ENCODE measurements around the gene CDK14. TPM values are rescaled to one million over a fixed set of nuclear protein-coding genes. Genes with fewer than 3 reads are reported as not detected.
"Not testable (repeated sequence)": the region's sequence is repeated elsewhere in the genome, so short reads cannot be mapped to it uniquely, and the experiment has no call there.

Gene CDK14
- total RNA-seq, 5 donors from 2014 or later (not counting 1 experiment from before 2014, with no cell fraction given) = 0.86 to 6.6 (median 1.6) TPM

DNA sequence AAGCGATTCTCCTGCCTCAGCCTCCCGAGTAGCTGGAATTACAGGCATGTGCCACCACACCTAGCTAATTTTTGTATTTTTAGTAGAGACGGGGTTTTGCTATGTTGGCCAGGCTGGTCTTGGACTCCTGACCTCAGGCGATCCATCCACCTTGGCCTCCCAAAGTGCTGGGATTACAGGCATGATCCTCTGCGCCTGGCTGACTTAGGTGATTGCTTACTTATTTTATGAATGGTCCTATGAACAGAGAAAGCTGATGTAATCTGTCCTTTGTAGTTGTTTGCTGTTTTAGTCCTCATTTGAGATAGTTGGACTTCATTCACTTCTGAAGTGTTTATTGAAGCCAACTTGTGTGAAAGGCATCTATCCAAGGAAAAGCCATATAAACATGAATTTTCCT is 173.4 kb downstream of the CDK14 start:
- H3K4me1 ChIP-seq (ENCODE audit: control insufficient read depth in 1 of 2, extremely low read depth in 1 of 2, insufficient read depth in 2 of 2, low read length in 2 of 2); ATAC-seq (replicated peaks in 1 of 4); H3K4me1 Mint-ChIP-seq; H3K27me3 ChIP-seq (replicated peaks in 1 of 2; ENCODE audit: control insufficient read depth in 2 of 2, extremely low read depth in 1 of 2, insufficient read depth in 2 of 2, low read length in 1 of 2); H3K4me3 ChIP-seq (ENCODE audit: control insufficient read depth in 1 of 2, extremely low read depth in 1 of 2, low read length in 1 of 2); H3K9me3 ChIP-seq; H3K36me3 ChIP-seq (ENCODE audit: control insufficient read depth in 2 of 2, extremely low read depth in 1 of 2, insufficient read depth in 1 of 2, low read length in 1 of 2); H3K4me3 Mint-ChIP-seq; DNase-seq; H3K27me3 Mint-ChIP-seq; H3K27ac ChIP-seq (ENCODE audit: low read length); H3K27ac Mint-ChIP-seq; H3K36me3 Mint-ChIP-seq: not testable (repeated sequence)
- CTCF ChIA-PET = interaction anchor here in 1 of 2 donors (0.6 kb wide), 1 partner anchor 10 kb away, joined by 5 read pairs; no protein-coding TSS in a partner anchor
- 100% methylated on average over 2 of the region's 5 CpGs for WGBS (ENCODE audit: insufficient coverage)
- H3K9me3 Mint-ChIP-seq = peaks cover 4 to 10% (median 8%) of the 10 kb centered on the region in 3 donors
- POLR2A ChIA-PET = interaction anchor here in 1 of 2 donors (0.6 kb wide), 1 partner anchor 151 kb away, joined by 4 read pairs; no protein-coding TSS in a partner anchor

DNA sequence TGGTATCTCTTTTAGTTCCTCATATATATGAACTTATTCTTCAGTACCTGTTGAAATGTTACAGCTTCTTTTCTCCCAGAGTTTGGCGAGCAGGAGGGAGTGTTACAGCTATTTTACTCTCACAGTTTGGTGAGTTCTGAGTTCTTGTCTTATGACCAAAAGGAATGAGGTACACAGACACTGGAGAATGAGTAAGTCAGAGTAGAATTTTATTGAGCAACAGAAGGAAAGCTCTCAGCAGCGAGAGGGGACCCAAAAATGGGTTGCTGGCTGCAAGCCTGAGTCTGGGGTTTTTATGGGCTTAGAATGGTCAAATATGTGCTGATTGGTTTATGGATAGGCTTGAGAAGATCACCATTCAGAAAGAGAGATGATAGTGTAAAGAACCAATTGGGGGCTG is 175.2 kb downstream of the CDK14 start:
- no peak for ATAC-seq (replicated peaks in 1 of 4)
- Mint-ChIP-seq H3K36me3 (no peaks in the 10 kb centered on the region), H3K27ac (no peak overlapping the region), H3K4me3 (no peak overlapping the region), H3K27me3 (no peaks in the 10 kb centered on the region), H3K9me3 (peaks cover 4 to 10% (median 8%) of the 10 kb centered on the region in 3 donors), H3K4me1 (no peaks in the 10 kb centered on the region)
- no peaks in the 10 kb centered on the region for H3K4me1 ChIP-seq (ENCODE audit: control insufficient read depth in 1 of 2, extremely low read depth in 1 of 2, insufficient read depth in 2 of 2, low read length in 2 of 2)
- DNase-seq = no peak
- 18% methylated on average over 1 of the region's 2 CpGs for WGBS (ENCODE audit: insufficient coverage)
- ChIA-PET CTCF (no interaction called here), POLR2A (no interaction called here)
- no peaks in the 10 kb centered on the region for H3K27me3 ChIP-seq (replicated peaks in 1 of 2; ENCODE audit: control insufficient read depth in 2 of 2, extremely low read depth in 1 of 2, insufficient read depth in 2 of 2, low read length in 1 of 2)
- H3K27ac ChIP-seq (ENCODE audit: low read length) = no peak overlapping the region
- H3K36me3 ChIP-seq (ENCODE audit: control insufficient read depth in 2 of 2, extremely low read depth in 1 of 2, insufficient read depth in 1 of 2, low read length in 1 of 2) = no peaks in the 10 kb centered on the region
- H3K9me3 ChIP-seq = no peaks in the 10 kb centered on the region
- no peak overlapping the region for H3K4me3 ChIP-seq (ENCODE audit: control insufficient read depth in 1 of 2, extremely low read depth in 1 of 2, low read length in 1 of 2)

DNA sequence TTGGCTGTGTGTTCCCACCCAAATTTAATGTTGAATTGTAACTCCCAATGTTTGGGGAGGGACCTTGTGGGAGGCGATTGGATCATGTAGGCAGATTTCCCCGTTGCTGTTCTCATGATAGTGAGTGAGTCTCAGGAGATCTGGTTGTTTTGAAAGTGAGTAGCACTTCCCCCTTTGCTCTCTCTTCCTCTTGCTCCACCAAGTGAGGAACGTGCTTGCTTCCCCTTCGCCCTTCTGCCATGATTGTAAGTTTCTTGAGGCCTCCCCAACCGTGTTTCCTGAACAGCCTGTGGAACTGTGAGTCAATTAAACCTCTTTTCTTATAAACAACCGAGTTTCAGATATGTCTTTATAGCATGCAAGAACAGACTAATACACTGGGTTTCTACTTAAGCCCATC is 176.3 kb downstream of the CDK14 start:
- no peaks in the 10 kb centered on the region for H3K36me3 ChIP-seq (ENCODE audit: control insufficient read depth in 2 of 2, extremely low read depth in 1 of 2, insufficient read depth in 1 of 2, low read length in 1 of 2)
- no peak overlapping the region for H3K27ac ChIP-seq (ENCODE audit: low read length)
- H3K27me3 ChIP-seq (replicated peaks in 1 of 2; ENCODE audit: control insufficient read depth in 2 of 2, extremely low read depth in 1 of 2, insufficient read depth in 2 of 2, low read length in 1 of 2) = no peaks in the 10 kb centered on the region
- no peak overlapping the region for H3K4me3 ChIP-seq (ENCODE audit: control insufficient read depth in 1 of 2, extremely low read depth in 1 of 2, low read length in 1 of 2)
- Mint-ChIP-seq H3K9me3 (peaks cover 4 to 10% (median 8%) of the 10 kb centered on the region in 3 donors), H3K27me3 (no peaks in the 10 kb centered on the region), H3K4me1 (no peaks in the 10 kb centered on the region), H3K27ac (no peak overlapping the region), H3K36me3 (no peaks in the 10 kb centered on the region), H3K4me3 (no peak overlapping the region)
- no peak for ATAC-seq (replicated peaks in 1 of 4)
- no CpG with 5 or more reads among the region's 6 CpGs for WGBS (ENCODE audit: insufficient coverage)
- H3K9me3 ChIP-seq = no peaks in the 10 kb centered on the region
- ChIA-PET CTCF (no interaction called here), POLR2A (no interaction called here)
- no peaks in the 10 kb centered on the region for H3K4me1 ChIP-seq (ENCODE audit: control insufficient read depth in 1 of 2, extremely low read depth in 1 of 2, insufficient read depth in 2 of 2, low read length in 2 of 2)
- DNase-seq = no peak

DNA sequence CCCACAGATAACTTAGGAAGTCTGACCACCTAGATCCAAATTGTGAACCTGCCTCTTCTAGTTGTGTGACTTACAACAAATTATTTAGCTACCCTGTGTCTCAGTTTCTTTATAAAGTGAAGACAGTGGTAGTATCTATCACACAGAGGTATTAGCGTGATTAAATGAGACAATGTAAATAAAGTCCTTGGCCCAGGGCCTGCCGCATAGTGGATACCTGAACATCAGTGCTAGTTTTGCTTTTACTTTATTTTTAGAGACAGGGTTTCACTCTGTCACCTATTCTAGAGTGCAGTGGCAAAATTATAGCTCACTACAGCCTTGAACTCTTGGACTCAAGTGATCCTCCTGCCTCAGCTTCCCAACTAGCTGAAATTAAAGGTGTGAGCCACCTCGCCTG is 177.1 kb downstream of the CDK14 start:
- no peaks in the 10 kb centered on the region for H3K27me3 Mint-ChIP-seq
- H3K9me3 Mint-ChIP-seq = peaks cover 4 to 10% (median 8%) of the 10 kb centered on the region in 3 donors
- ATAC-seq (replicated peaks in 1 of 4) = no peak
- no peaks in the 10 kb centered on the region for H3K36me3 ChIP-seq (ENCODE audit: control insufficient read depth in 2 of 2, extremely low read depth in 1 of 2, insufficient read depth in 1 of 2, low read length in 1 of 2)
- no peak overlapping the region for H3K4me3 Mint-ChIP-seq
- H3K27ac Mint-ChIP-seq = no peak overlapping the region
- H3K27ac ChIP-seq (ENCODE audit: low read length) = no peak overlapping the region
- H3K4me3 ChIP-seq (ENCODE audit: control insufficient read depth in 1 of 2, extremely low read depth in 1 of 2, low read length in 1 of 2) = no peak overlapping the region
- H3K36me3 Mint-ChIP-seq = no peaks in the 10 kb centered on the region
- no peaks in the 10 kb centered on the region for H3K4me1 Mint-ChIP-seq
- no CpG with 5 or more reads among the region's 3 CpGs for WGBS (ENCODE audit: insufficient coverage)
- ChIA-PET POLR2A (no interaction called here), CTCF (no interaction called here)
- DNase-seq = no peak
- H3K9me3 ChIP-seq = no peaks in the 10 kb centered on the region
- H3K4me1 ChIP-seq (ENCODE audit: control insufficient read depth in 1 of 2, extremely low read depth in 1 of 2, insufficient read depth in 2 of 2, low read length in 2 of 2) = no peaks in the 10 kb centered on the region
- no peaks in the 10 kb centered on the region for H3K27me3 ChIP-seq (replicated peaks in 1 of 2; ENCODE audit: control insufficient read depth in 2 of 2, extremely low read depth in 1 of 2, insufficient read depth in 2 of 2, low read length in 1 of 2)

DNA sequence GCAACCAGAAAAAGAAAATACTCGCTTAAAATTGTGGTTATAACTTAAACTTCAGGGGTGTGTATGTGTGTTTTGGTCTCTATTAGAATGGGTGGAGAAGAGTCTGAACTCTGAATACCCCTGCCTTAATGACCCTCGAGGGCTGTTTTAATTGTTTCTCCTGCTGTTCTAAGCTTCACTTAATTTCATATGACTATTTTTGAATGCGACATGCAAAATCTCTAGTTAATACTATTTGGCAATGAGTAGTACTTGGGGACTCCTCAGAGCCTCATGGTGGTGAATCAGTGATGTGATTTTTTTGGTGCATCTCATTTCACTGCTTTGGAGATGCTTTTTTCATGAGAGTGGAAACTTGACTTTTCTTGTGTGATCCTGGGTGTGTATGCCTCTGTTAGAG is 178.6 kb downstream of the CDK14 start:
- H3K27me3 Mint-ChIP-seq = no peaks in the 10 kb centered on the region
- ATAC-seq (replicated peaks in 1 of 4) = no peak
- peaks cover 4 to 10% (median 8%) of the 10 kb centered on the region in 3 donors for H3K9me3 Mint-ChIP-seq
- Histone ChIP-seq H3K27ac (ENCODE audit: low read length) (no peak overlapping the region), H3K4me3 (ENCODE audit: control insufficient read depth in 1 of 2, extremely low read depth in 1 of 2, low read length in 1 of 2) (no peak overlapping the region), H3K9me3 (no peaks in the 10 kb centered on the region), H3K27me3 (replicated peaks in 1 of 2; ENCODE audit: control insufficient read depth in 2 of 2, extremely low read depth in 1 of 2, insufficient read depth in 2 of 2, low read length in 1 of 2) (no peaks in the 10 kb centered on the region), H3K4me1 (ENCODE audit: control insufficient read depth in 1 of 2, extremely low read depth in 1 of 2, insufficient read depth in 2 of 2, low read length in 2 of 2) (no peaks in the 10 kb centered on the region), H3K36me3 (ENCODE audit: control insufficient read depth in 2 of 2, extremely low read depth in 1 of 2, insufficient read depth in 1 of 2, low read length in 1 of 2) (no peaks in the 10 kb centered on the region)
- ChIA-PET CTCF (no interaction called here), POLR2A (no interaction called here)
- DNase-seq = no peak
- no CpG with 5 or more reads among the region's 3 CpGs for WGBS (ENCODE audit: insufficient coverage)
- no peak overlapping the region for H3K27ac Mint-ChIP-seq
- no peaks in the 10 kb centered on the region for H3K36me3 Mint-ChIP-seq
- no peaks in the 10 kb centered on the region for H3K4me1 Mint-ChIP-seq
- no peak overlapping the region for H3K4me3 Mint-ChIP-seq

DNA sequence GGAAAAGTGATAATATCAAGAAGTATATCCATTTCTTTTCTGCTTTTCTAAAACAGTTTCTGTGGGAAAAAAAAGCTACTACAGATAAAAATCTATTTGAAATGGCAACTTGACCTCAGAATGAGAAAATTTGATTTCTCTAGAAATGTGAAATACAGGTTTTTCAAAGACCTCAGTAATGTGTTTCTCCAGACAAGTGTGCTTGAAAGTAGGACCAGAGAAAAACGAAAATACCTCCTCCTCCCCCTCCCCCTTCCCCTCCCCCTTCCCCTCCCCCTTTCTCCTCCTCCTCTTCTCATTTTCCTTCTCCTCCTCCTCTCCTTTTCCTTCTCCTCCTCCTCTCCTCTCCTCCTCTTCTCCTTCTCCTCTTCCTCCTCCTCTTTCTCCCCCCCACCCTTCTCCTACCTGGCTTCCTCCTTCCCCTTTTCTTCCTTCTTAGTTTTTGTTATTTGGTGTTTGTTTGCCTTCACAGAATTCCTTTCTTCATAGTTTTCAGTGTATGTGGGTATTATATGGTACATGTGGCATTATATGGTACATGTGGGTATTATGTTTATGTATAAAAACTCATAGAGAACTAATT is 179.4 kb downstream of the CDK14 start:
- Histone ChIP-seq H3K9me3 (no peaks in the 10 kb centered on the region), H3K27ac (ENCODE audit: low read length) (no peak overlapping the region), H3K27me3 (replicated peaks in 1 of 2; ENCODE audit: control insufficient read depth in 2 of 2, extremely low read depth in 1 of 2, insufficient read depth in 2 of 2, low read length in 1 of 2) (no peaks in the 10 kb centered on the region), H3K4me3 (ENCODE audit: control insufficient read depth in 1 of 2, extremely low read depth in 1 of 2, low read length in 1 of 2) (no peak overlapping the region), H3K36me3 (ENCODE audit: control insufficient read depth in 2 of 2, extremely low read depth in 1 of 2, insufficient read depth in 1 of 2, low read length in 1 of 2) (no peaks in the 10 kb centered on the region), H3K4me1 (ENCODE audit: control insufficient read depth in 1 of 2, extremely low read depth in 1 of 2, insufficient read depth in 2 of 2, low read length in 2 of 2) (no peaks in the 10 kb centered on the region)
- DNase-seq (no peak), ATAC-seq (replicated peaks in 1 of 4) (no peak)
- POLR2A ChIA-PET = no interaction called here
- CTCF ChIA-PET = no interaction called here
- no peaks in the 10 kb centered on the region for H3K36me3 Mint-ChIP-seq
- H3K9me3 Mint-ChIP-seq = peaks cover 4 to 10% (median 8%) of the 10 kb centered on the region in 3 donors
- H3K4me3 Mint-ChIP-seq = no peak overlapping the region
- 33% methylated on average over 1 of the region's 1 CpG for WGBS (ENCODE audit: insufficient coverage)
- H3K27me3 Mint-ChIP-seq = no peaks in the 10 kb centered on the region
- H3K4me1 Mint-ChIP-seq = no peaks in the 10 kb centered on the region
- H3K27ac Mint-ChIP-seq = no peak overlapping the region

DNA sequence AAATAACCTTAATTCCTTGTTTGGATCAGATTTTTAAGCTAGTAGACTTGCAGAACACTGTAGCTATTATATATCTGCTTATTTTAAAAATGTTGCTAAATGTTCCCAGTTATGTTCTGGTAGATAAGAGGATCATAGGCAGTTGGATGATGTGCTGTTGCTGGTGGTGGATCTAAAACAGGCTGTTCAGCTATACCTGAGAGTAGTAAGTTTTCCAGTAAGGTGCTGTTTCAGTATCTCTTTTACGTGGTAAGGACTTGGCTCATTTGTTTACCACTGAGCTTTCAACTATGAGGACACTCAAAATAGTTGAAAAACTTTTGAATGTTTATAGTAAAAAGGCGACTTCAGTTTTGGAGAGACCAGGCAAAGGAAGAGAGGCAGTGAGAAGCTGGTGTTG is 180.9 kb downstream of the CDK14 start:
- CTCF ChIA-PET = interaction anchor here in 1 of 2 donors (0.7 kb wide), 1 partner anchor 336 kb away, joined by 3 read pairs; no protein-coding TSS in a partner anchor
- no peaks in the 10 kb centered on the region for H3K4me1 ChIP-seq (ENCODE audit: control insufficient read depth in 1 of 2, extremely low read depth in 1 of 2, insufficient read depth in 2 of 2, low read length in 2 of 2)
- no peaks in the 10 kb centered on the region for H3K36me3 ChIP-seq (ENCODE audit: control insufficient read depth in 2 of 2, extremely low read depth in 1 of 2, insufficient read depth in 1 of 2, low read length in 1 of 2)
- no peaks in the 10 kb centered on the region for H3K9me3 ChIP-seq
- no peak overlapping the region for H3K27ac Mint-ChIP-seq
- no peak overlapping the region for H3K4me3 Mint-ChIP-seq
- no peaks in the 10 kb centered on the region for H3K4me1 Mint-ChIP-seq
- H3K9me3 Mint-ChIP-seq = peaks cover 0 to 4% (median 2%) of the 10 kb centered on the region in 3 donors
- no peaks in the 10 kb centered on the region for H3K27me3 Mint-ChIP-seq
- no peaks in the 10 kb centered on the region for H3K27me3 ChIP-seq (replicated peaks in 1 of 2; ENCODE audit: control insufficient read depth in 2 of 2, extremely low read depth in 1 of 2, insufficient read depth in 2 of 2, low read length in 1 of 2)
- ATAC-seq (replicated peaks in 1 of 4) (no peak), DNase-seq (no peak)
- H3K4me3 ChIP-seq (ENCODE audit: control insufficient read depth in 1 of 2, extremely low read depth in 1 of 2, low read length in 1 of 2) = no peak overlapping the region
- 75% methylated on average over 2 of the region's 2 CpGs for WGBS (ENCODE audit: insufficient coverage)
- H3K27ac ChIP-seq (ENCODE audit: low read length) = no peak overlapping the region
- POLR2A ChIA-PET = interaction anchor here (0.6 to 0.7 kb wide), 2 partner anchors 9 to 13 kb away, joined by 3 to 4 read pairs; no protein-coding TSS in a partner anchor
- no peaks in the 10 kb centered on the region for H3K36me3 Mint-ChIP-seq
